ENCODE measurements around the gene YKT6. TPM values are rescaled to one million over a fixed set of nuclear protein-coding genes. Genes with fewer than 3 reads are reported as not detected.

The YKT6 gene
- total and polyA plus RNA-seq, 2 of the 8 experiments (the other 6 are each of a cell fraction or from before 2014, with no cell fraction given): 75.3 to 103 TPM

GRCh38 chr7:44242091-44242490 is 41.3 kb downstream of the YKT6 start (continued):
- no peak for TF ChIP-seq SUZ12 (IDR thresholded peaks at IDR 0.05; ENCODE audit: low read length)
- no peak for TF ChIP-seq KDM1A (IDR thresholded peaks at IDR 0.05; ENCODE audit: borderline replicate concordance, low read length)
- no peak for TF ChIP-seq SIX5 (IDR thresholded peaks at IDR 0.05; ENCODE audit: low read depth, low read length)
- no peak for TF ChIP-seq ASH2L (IDR thresholded peaks at IDR 0.05; ENCODE audit: low read length)
- no peak for TF ChIP-seq SIRT6 (IDR thresholded peaks at IDR 0.05; ENCODE audit: low read length)
- no peak for TF ChIP-seq EGR1 (IDR thresholded peaks at IDR 0.05; ENCODE audit: borderline replicate concordance, low read depth, low read length)

All from H1 (cell line).